HEK293 (cell line): ENCODE data around the gene PCCA.
A peak's percentile ranks its signal among the peaks of the same experiment; 100 is the strongest.

Experiments used
- CTCF ChIA-PET: fragments of 350-600 bp; formaldehyde crosslinking; extraction: SDS; loops from one replicate; lab custom pipeline; 2021; ENCODE audit warnings: antibody characterized with exemption; lab: Yijun Ruan, JAX
- POLR2A ChIA-PET: fragments of 300-600 bp; formaldehyde crosslinking; extraction: SDS; loops from one replicate; lab custom pipeline; 2020; ENCODE audit warnings: antibody characterized with exemption, inconsistent platforms; lab: Yijun Ruan, JAX
- H3K27ac ChIP-seq: fragments of 200-500 bp; sonication (Bioruptor generic); 2 replicates; pipeline ENCODE4 v1.5.1; 2014; ENCODE audit warnings: low read depth, low read length, control low read depth, inconsistent platforms; ENCODE audit errors: extremely low read depth
- H3K36me3 ChIP-seq, 2 experiments: fragments of 200-500 bp in 1 of 2; sonication (Bioruptor generic) in 1 of 2; 1 replicate in 1 of 2; 2 replicates in 1 of 2; pipeline ENCODE4 v1.5.1; 2014 to 2017; ENCODE audit warnings: inconsistent platforms in 2 of 2, low read length in 2 of 2; ENCODE audit not compliant: control insufficient read depth in 2 of 2, insufficient read depth in 1 of 2
- H3K4me1 ChIP-seq: fragments of 200-500 bp; sonication (Bioruptor generic); 2 replicates; pipeline ENCODE4 v1.5.1; 2014; ENCODE audit warnings: mild to moderate bottlenecking, low read length, inconsistent platforms; ENCODE audit not compliant: control insufficient read depth, insufficient read depth
- H3K4me3 ChIP-seq: 2 replicates; pipeline ENCODE4 v1.5.1; 2011; ENCODE audit warnings: low read depth, mild to moderate bottlenecking, control low read depth, low read length, moderate library complexity
- H3K9me3 ChIP-seq: fragments of 200-500 bp; sonication (Bioruptor generic); 2 replicates; pipeline ENCODE4 v1.5.1; 2014; ENCODE audit warnings: low read depth, low read length, inconsistent platforms; ENCODE audit not compliant: control insufficient read depth, insufficient read depth
- KLF1 ChIP-seq: fragments of 450-650 bp; formaldehyde crosslinking; IDR thresholded peaks from 2 replicates; pipeline ENCODE4 v1.5.1; 2016; ENCODE audit warnings: missing biosample characterization, missing genetic modification characterization
- KLF16 ChIP-seq: fragments of 450-650 bp; formaldehyde crosslinking; IDR thresholded peaks from 2 replicates; pipeline ENCODE4 v1.5.1; 2017; ENCODE audit warnings: missing biosample characterization, missing genetic modification characterization
- SETDB1 ChIP-seq: IDR thresholded peaks from one replicate; pipeline ENCODE4 v1.6.1; 2017; ENCODE audit warnings: mild to moderate bottlenecking, low read length, moderate library complexity, mixed read lengths; ENCODE audit not compliant: insufficient read length
- ZBTB49 ChIP-seq: fragments of 450-650 bp; formaldehyde crosslinking; IDR thresholded peaks from 2 replicates; pipeline ENCODE4 v1.5.1; 2016; ENCODE audit warnings: missing biosample characterization, missing genetic modification characterization, low read depth
- ZFHX2 ChIP-seq: fragments of 450-650 bp; formaldehyde crosslinking; conservative IDR thresholded peaks from 2 replicates; pipeline ENCODE4 v1.5.1; 2016; ENCODE audit warnings: missing biosample characterization, missing genetic modification characterization
- ZNF2 ChIP-seq: fragments of 450-650 bp; formaldehyde crosslinking; IDR thresholded peaks from 2 replicates; pipeline ENCODE4 v1.5.1; 2016; ENCODE audit warnings: missing biosample characterization, missing genetic modification characterization
- ZNF239 ChIP-seq: fragments of 450-650 bp; formaldehyde crosslinking; IDR thresholded peaks from 2 replicates; pipeline ENCODE4 v1.5.1; 2016; ENCODE audit warnings: missing biosample characterization, missing genetic modification characterization
- ZNF280C ChIP-seq: fragments of 450-650 bp; formaldehyde crosslinking; IDR thresholded peaks from 2 replicates; pipeline ENCODE4 v1.5.1; 2016; ENCODE audit warnings: missing biosample characterization, missing genetic modification characterization
- ZNF311 ChIP-seq: fragments of 450-650 bp; formaldehyde crosslinking; IDR thresholded peaks from 2 replicates; pipeline ENCODE4 v1.5.1; 2017; ENCODE audit warnings: missing biosample characterization, missing genetic modification characterization, borderline replicate concordance
- ZNF426 ChIP-seq: fragments of 450-650 bp; formaldehyde crosslinking; IDR thresholded peaks from 2 replicates; pipeline ENCODE4 v1.5.1; 2017; ENCODE audit warnings: missing biosample characterization, missing genetic modification characterization, mild to moderate bottlenecking, inconsistent platforms, moderate library complexity
- ZNF549 ChIP-seq: fragments of 450-650 bp; IDR thresholded peaks from 2 replicates; pipeline ENCODE4 v1.5.1; 2018; ENCODE audit warnings: missing biosample characterization, missing genetic modification characterization, mild to moderate bottlenecking, inconsistent platforms, moderate library complexity
- ZNF561 ChIP-seq: fragments of 450-650 bp; IDR thresholded peaks from 2 replicates; pipeline ENCODE4 v1.5.1; 2018; ENCODE audit warnings: missing biosample characterization, missing genetic modification characterization, borderline replicate concordance
- ZSCAN18 ChIP-seq: fragments of 450-650 bp; formaldehyde crosslinking; IDR thresholded peaks from 2 replicates; pipeline ENCODE4 v1.5.1; 2016; ENCODE audit warnings: missing biosample characterization, missing genetic modification characterization

The PCCA gene

GRCh38 chr13:100363874-100364273, 275.0 kb downstream of the PCCA start (continued):
- no peak for TF ChIP-seq ZNF549 (tag by site-specific recombination)
- no peak for TF ChIP-seq ZNF2 (tag by site-specific recombination)
- TF ChIP-seq ZBTB49, result no peak
- TF ChIP-seq ZFHX2 (tag by site-specific recombination), result no peak
- no peak for TF ChIP-seq ZNF561 (tag by site-specific recombination)
- no peak for TF ChIP-seq ZNF426
- no peak for TF ChIP-seq ZNF311 (tag by site-specific recombination)

GRCh38 chr13:100364591-100364990, 275.7 kb downstream of the PCCA start:
- H3K27ac ChIP-seq, result no peak overlapping the region
- no peak for TF ChIP-seq ZSCAN18 (tag by site-specific recombination)
- no peak for TF ChIP-seq KLF1 (tag by site-specific recombination)
- no peaks in the 10 kb centered on the region for H3K9me3 ChIP-seq
- ChIA-PET POLR2A (no interaction called here), CTCF (no interaction called here)
- no peak overlapping the region for H3K4me3 ChIP-seq
- H3K4me1 ChIP-seq, result peaks cover 10% of the 10 kb centered on the region
- H3K36me3 ChIP-seq, result no peaks in the 10 kb centered on the region

- CTCF ChIA-PET, result no interaction called here
These were observed 276.8 kb downstream of the PCCA start for GRCh38 chr13:100365680-100366079.

GRCh38 chr13:100378533-100378932, 289.6 kb downstream of the PCCA start:
- H3K4me1 ChIP-seq, result no peaks in the 10 kb centered on the region
- TF ChIP-seq KLF16 (tag by site-specific recombination) (no peak), SETDB1 (peak; percentile 10)
- TF ChIP-seq, all 188 proteins: peak for 1
- ChIA-PET POLR2A (no interaction called here), CTCF (no interaction called here)
- Histone ChIP-seq H3K36me3 (no peaks in the 10 kb centered on the region), H3K4me3 (no peak overlapping the region), H3K27ac (no peak overlapping the region), H3K9me3 (no peaks in the 10 kb centered on the region)

More at GRCh38 chr13:100365680-100366079, 276.8 kb downstream of the PCCA start:
- Histone ChIP-seq H3K4me1 (peaks cover 10% of the 10 kb centered on the region), H3K4me3 (no peak overlapping the region), H3K9me3 (no peaks in the 10 kb centered on the region), H3K27ac (no peak overlapping the region), H3K36me3 (no peaks in the 10 kb centered on the region)
- TF ChIP-seq ZNF239 (tag by site-specific recombination) (no peak), ZNF280C (tag by site-specific recombination) (no peak)
- POLR2A ChIA-PET, result no interaction called here
